Measurements from ENCODE around the gene DENND1A. TPM values are rescaled to one million over a fixed set of nuclear protein-coding genes. Genes with fewer than 3 reads are reported as not detected.

Gene DENND1A
- total RNA-seq, 1 donor from 2014 or later = 11.3 TPM

DNA sequence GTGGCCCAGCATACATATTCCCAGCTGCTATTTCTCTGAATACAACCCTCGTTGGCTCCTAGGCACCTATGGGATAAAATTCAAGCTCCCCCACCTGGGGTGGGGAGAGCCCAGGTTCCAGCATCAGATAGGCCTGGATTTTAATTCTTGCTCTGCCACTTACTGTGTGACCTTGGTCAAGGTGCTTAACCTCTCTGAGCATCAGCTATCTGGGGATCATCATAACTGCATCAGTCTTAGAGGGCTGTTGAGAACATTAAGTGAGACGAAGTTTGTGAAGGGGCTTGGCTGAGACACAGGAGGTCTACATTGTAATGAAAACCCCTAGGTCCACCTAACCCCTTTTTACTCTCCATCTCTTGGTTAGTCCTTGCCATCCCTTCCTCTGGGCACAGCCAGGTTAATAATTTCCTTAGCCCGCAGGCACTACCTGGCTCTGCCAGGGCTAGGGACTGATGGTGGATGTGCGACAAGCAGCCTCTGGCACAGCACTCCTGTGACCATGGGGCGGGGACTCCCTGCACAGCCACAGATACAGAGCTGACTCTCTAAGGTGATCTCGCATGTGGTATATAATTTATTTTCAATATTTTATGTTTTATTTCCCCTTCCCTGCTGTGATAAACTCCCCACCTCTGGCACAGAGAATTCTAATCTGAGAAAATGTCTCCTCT lies 505.2 kb downstream of the DENND1A start:
- DNase-seq = no peak

DNA sequence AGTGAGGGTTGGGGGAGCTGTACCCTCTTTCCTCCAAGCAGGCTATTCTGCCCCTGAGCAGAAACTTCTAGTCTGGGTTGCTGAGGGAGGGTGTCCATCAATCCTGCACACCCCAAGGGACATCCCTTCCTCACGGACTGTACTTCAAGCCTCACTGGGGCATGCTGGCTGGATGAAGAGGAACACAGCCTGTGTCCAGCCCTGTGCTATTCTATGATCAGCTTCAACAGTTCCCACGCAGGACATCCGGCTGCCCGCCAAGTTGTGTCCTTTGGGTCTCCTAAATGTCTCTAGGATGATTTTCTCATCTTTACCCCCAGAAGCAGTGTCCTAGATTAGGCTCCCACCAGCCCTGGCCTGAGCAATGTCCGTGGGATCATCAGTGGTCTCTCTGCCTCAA lies 505.8 kb downstream of the DENND1A start:
- no peak for DNase-seq

DNA sequence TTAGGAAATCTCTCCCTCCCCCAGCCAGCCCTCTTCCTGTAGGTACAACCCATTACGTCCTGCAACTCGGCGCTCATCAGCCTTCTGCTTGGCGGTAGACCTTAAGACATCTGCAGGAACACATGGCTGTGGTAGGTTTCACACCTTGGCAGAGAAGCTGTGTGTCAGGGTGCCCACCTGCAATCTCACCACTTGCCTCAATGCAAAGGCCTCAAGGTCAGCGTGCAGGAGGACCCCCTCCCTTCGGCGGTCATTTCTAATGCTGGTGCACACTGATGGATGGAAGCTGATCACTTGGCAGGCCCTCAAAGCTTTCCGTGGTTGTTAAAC lies 506.6 kb downstream of the DENND1A start:
- no peak for DNase-seq

DNA sequence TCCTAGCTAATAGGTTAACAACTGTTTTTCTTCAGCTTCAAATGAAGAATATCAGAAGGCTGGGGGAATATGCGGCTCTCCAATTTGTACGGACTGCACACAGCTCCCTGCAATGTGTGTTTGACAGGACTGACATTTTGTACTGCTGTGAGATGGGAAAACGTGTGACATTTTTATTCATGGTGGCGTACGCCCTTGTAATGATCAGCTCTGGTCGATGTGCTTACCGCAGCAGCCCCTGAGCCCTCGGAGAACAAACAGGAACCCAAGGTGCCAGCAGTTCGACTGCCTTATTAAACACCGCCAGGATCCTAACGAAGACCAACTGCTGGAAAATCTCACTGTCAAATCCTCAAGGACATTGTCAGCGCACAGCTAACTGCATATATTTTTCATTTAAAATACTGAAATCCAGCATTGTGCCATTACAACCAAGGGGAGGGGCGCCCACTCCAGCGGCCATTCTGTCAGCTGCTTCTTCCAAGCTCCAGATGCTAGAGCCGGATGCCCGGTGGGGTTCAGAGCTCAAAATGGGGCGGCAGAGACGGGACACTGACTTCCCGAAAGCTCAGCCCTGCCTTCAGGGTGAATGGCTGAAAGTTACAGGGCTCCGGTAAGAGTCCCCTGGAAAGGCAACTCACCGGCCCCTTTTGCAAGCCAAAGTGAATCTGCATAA lies 507.2 kb downstream of the DENND1A start:
- no peak for DNase-seq

DNA sequence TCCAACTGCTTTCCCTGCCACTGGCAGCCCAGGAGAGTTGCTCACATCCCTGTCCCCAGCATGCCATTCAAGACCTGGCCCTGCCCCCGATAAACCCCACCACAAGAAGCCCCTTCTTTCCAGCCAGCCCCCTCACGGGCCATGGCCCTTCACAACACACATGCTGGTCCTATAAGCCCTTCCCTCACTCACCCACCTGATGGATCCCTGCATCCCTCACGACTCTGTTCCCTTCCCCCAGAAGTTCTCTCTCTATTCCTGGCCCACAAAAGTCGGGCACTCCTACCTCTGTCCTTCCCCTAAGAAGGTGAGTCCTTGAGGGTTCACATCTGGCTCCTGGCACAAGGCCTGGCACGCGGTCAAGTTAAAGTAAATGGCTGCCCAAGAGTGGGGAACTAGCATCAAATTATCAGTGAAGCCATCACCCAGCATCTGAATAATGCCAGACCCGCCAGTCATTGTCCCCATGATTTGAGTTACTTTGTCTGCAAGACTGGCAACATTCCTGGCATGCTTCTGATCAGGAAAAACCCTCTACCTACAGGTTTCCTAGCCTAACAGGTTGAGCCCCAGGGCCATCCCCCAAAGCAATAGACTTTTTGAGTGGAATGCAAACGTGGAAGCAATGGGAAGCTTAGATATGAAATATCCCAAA lies 508.0 kb downstream of the DENND1A start:
- DNase-seq = no peak

DNA sequence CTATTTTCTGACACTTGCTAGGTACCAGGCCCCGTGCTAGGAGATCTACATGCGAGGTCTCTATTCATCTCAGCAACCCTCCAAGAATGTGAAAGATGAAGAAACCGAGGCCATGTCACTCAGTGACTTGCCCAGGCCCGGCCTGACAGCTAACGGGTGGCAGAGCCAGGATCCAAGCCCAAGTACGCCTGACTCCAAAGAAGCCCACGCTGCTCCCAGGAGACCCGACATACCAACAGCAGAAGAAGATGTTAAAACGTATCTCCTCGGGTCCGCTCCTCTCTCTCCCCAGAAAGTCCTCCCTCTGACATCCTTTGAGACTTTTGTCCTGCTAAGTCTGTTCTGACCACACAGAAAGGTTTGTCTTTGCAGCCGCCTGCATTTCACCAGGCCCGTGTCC lies 508.7 kb downstream of the DENND1A start:
- DNase-seq = no peak

DNA sequence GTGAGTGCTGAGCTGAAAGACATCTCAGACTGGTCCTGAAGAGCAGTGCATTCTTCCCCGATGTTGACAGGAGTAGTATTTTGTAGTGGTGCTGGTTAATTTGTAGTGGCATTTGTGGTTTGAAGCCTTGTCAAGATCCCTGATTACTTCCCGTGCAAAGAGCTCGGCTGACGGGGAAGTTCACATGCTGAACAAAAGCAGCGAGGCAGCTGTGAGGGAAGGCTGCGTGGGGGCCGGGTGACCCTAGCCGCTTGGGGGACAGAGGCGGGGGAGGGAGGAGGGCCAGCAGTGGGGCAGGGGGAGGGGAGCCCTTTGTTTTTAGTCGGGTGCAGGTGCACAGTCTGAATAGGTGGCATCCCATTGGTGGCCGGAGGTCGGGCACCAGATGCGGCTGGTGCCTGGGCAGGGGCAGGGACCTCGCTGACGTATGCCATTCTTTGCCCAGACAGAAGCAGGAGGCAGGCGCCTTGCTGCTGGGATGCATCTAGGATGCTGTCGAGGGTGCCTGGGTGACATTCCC lies 509.3 kb downstream of the DENND1A start:
- no peak for DNase-seq

DNA sequence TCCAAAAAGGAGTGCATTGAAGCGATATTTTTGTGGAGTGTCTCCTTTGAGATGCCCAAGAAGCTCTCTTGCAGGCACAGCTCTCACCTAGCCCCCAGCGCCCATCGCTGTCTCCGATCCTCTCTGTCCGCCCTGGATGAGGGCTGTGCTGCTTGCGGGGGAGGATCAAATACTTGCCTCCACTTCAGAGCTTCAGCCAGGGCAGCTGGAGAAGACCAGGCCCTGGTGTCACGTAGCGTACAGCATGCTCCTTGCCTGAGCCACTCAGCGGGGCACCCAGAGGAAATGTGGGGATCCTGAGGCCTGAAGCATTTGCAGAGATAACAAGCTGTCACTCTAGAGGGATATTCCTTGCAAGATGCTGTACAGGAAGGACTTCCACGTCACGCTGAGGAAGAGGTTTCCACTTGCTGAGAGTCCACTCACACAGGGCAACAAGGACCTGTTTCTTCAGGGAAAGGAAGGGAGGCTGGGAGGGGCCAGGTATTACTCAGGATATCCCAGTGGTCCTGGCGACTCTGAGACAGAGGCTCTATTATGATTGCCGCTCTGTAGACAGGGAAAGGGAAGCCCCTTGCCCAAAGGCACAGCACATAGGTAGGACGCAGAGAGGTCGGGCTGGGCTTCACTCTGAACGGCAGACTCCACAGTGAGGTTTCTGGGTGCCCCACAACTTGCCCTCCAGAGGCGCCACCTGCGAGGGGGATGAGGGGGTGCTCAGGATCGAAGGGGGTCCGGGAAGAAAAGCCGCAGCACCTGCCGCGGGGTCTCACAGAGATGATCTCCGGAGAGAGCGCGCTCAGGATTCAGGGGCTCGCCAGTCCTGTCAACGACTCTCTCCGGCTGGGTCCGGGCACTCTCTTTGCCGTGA lies 510.0 kb downstream of the DENND1A start:
- DNase-seq = no peak

DNA sequence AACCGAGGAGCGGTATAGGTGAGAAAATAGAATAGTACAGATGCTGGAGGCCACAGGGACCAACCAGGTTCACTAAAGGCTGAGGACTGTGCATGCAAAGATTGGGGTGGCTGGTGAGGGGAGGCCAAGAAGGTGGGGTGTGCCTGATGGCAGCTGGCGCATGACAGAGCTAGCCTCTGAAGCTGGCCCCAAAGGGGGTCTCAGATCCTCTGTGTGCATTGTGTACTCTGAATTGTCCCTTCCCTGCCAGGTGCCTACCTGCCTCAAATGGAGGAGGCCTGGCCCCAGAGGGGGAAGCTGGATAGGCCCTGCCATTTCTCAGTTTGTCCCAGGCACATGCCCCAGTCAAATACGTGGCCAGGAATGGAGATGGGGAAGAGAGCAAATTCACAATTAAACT lies 510.8 kb downstream of the DENND1A start:
- no peak for DNase-seq

DNA sequence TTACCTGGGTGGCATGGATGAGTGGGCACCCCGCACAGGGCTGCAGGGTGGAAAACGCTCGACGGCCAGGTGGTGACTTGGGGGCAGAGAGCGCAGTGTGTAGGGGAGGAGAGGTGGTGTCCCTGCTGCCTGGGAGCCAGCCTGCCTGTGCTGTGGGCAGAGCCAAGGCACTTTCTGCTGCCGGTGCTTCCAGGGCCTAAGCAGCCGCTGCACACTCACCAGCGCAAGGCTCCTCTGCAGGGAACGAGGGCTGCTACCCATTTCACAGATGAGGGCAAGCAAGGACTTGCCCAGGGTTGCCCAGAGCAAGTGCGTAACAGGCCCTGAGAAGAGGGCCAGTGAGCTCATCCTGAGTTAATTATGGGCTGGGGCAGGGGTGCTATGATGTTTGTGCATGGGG lies 511.4 kb downstream of the DENND1A start:
- DNase-seq = no peak

DNA sequence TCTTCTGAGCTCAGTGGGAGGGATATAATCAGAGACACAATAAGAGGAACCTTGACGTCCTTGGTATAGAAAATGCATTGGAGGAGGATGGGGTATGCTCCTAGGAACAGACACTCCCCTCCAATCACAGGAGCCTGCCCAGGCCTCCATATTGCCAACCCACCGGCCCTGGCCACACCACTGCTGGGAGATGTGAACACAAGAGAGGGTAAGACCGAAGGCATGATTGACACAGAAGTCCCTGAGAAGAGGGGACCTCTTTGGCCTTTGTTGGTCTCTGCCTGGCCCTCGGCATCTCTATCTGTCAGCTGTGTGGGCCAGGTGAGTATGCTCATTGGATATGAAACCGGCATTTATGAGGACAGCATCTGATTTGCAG lies 511.9 kb downstream of the DENND1A start:
- DNase-seq = no peak

DNA sequence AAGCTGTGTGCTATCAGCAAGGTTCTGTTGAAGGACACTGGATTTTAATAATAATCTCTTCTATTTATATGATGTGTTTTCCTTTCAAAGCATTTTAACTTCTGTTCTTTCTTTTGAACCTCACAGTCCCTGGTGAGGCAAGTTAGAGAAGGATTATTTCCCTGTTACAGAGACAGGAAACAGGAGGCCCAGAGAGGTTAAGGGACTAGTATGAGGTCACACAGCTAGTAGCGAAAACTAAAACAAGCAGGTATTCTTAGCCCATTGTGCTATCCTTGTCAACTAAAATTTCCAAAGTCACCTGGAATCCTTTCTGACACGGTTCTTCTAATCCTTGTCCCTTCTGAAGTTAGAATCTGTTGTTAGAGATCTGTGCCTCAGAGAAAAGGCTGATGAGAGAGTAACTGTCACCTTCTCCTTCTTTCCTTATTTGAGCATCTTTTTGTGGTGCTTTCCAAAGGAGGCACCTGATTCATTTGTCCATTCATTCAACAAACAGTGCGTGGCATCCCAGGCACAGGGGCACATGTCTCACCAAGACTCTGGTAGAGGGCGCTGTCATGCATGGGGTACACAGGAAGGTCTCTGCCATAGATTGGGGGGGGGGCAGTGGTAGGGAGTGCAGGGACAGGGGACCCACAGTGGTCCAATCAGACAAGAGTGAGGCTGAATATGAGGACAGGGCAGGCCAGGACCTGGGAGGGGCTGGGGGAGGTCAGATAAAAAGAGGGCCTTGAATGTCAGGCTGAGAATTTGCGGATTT lies 512.5 kb downstream of the DENND1A start:
- DNase-seq = no peak

DNA sequence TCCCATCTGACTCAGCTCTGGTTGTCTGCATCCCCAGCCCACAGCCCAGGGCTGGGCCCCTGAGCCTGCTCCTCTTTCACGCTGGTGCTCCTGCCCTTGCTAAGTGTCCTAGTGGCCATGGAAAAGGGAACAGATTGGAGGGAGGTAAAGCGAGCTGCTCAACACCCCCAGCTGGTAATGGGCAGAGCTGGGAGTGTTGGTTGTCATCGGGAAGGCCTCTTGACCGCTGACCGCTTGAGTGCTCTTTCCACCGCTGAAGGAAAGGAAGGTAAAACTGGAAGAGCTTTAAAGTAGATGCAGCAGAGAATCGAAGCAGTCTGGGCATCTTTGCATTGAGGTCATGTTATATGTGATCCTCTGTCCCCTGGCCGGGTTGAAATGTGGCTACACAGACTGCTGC lies 513.8 kb downstream of the DENND1A start:
- DNase-seq = no peak

DNA sequence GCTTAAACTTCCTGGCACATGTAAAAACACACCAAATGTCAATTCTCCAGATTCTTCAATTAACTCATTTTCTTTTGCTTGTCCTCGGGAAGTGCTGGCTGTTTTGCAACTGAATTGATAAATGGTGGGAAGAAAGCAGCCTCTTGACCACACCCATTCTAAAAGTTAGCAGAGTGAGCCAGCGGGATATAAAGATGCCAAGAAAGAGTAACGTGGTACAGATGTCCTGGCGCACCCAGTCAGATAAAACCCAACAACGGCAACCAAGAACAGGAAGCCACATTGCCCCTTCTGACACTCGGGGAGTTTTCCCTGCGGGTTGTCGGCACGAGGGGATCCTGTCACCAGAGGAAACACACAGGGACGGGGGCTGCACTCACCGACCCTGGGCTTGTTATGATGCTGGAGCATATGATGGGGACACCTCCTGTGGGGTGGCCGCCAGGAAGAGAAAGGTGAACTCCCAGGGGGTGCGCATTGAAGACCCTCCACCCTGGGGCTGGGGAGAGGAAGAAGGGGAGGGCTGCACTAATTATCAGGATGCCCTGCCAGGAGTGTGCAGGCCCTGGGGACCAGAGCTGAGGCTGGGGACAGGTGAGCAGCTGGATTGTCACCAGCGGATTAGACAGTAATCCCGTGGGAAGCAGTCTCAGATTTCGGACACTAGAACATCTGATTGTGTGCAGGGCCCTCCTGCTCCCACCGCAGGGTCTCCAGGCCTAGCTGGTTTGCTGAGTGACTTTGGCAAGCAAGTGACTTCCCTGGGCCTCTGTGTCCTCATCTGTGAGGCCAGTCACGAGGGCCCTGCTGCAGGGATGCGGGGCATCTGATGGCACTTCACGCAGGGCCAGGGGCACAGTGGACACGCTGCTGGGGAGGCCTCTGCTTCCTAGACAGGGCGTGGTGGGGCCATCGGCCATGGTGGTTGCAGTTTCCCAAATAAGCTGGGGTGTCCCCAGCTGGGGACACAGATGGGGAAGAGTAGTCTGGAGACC lies 514.7 kb downstream of the DENND1A start:
- DNase-seq = peak; percentile 17

DNA sequence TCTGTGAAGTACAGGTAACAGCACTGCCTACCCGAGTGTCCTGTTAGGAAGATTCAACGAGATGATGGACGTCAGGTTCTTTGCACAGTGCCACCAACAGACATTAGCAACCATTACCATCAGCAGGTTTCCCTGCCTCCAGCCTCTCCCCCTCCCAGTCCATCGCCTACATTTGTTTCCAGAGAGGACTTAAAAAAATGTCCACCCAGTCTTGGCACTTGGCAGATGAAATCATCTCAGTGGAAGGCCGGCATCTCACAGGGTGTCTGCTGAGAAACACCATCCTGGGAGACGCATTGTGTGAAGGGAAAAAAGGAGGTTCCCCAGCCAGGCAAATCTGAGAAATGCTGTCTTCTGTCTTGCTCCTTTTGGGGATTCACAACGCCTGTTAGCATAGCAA lies 515.7 kb downstream of the DENND1A start:
- DNase-seq = no peak

DNA sequence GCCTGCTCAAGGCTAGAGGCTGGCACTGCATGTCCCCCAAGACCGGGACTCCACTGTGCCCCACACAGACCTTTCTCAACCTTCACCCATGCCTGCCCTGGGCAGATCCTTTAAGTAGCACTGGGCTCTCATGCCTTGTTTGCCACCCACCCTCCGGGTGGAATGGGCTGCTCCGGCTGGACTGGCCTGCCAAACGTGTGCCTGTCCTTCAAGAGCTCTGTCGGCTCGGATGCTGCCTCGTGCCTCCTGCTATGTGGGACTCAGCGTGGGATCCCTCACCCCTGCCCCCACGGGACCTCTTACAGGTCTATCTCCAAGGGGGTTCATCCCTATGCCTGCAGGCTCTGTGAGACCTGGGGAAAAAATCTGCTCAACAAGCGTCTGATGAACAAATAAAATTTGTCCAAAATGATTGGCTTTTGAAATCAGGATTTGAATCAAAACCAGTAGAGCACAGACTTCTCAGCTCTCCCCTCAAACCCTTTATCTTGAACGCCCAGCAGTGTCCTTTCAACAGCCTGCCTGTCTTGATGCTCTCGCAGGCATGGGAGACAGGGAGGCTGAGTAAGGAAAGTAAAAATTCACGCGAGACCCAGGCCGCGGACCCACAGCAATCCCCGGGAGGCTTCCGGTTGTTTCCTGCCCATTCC lies 517.6 kb downstream of the DENND1A start:
- no peak for DNase-seq

DNA sequence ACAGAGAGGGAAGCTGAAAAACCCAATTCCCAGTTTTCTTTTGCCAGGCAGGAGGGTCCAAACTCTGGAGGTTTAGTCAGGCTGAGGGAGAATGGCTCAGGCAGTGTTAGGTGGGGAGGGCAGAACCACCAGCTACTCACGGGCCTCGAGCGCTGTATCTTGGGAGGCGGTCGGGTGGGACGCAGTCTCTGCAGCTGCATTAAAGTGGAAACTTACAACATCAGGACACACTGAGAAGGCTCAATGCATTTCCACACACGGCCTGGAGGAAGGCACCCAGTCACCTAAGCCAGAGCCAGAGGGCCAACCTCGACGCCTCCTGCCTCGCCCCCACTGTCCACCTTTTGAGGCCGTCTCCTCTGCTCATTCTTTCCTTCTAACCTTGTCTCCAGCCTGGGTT lies 518.3 kb downstream of the DENND1A start:
- DNase-seq = no peak

DNA sequence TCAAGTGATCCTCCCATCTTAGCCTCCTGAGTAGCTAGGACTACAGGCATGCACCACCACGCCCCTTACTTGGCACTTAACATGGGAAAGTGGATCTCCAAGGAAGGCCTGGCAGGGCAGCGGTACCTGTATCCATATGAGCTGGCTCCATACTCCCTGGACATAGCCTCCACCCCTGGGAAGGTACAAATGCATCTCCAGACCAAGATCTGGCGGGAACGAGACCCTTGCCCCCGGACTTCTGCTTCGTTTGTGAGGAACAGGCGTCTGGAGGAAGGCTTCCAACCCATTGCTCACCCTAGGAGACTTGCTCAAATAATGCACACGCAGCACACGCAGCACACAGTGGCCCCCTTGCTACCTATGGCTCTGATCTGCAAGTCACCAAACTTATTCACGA lies 518.7 kb downstream of the DENND1A start:
- no peak for DNase-seq

DNA sequence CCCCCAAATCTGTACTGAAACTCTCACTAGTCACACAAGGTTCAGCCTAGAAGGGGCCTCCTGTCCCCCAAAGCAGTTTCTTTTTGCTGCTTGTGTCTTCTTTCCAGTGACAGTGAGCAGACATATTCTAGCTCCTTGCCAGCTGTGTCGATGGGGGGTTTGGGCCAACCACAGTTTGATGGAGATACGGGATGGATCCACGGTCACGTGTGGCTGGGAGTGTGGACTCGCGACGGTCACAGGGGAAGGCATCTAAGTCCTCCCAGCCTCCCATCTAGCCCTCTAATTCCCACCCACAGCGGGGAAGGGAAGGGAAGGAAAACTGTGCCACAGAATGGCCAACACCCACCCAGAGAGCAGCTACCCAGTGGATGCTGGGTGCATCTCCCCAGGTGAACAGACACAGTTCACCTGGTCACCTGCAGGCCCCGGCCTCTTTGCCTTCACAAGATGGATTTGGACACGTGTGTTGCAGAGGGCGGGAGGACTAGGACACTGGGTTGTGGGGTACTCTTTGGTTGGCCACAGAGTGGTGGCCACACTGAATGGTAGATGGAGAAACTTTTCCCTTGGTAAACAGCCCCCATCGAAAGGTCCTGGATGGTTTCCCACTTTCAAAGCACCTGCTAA lies 519.5 kb downstream of the DENND1A start:
- DNase-seq = no peak

Measured in skin of body (tissue), 2 donors.